HepG2 (cell line): ENCODE data around the gene FNDC3A. TPM values are rescaled to one million over a fixed set of nuclear protein-coding genes. Genes with fewer than 3 reads are reported as not detected.

Source experiments
- ATAC-seq: fragments of 200-7000 bp; cut with Tn5 transposase; 3 replicates; pipeline ENCODE4 v1.9.1; 2020; ENCODE audit warnings: mild to moderate bottlenecking, moderate library complexity
- BruUV-seq: library from RNA; stranded (reverse); fragments of 400-500 nt; replicated peaks from 2 replicates; lab custom pipeline; 2021; lab: Mats Ljungman, UMichigan
- CTCF ChIA-PET: fragments of 300-600 bp; formaldehyde crosslinking; extraction: SDS; loops from one replicate; lab custom pipeline; 2021; ENCODE audit warnings: low total read pairs, inconsistent platforms, low intra/inter-chr PET ratio; lab: Yijun Ruan, JAX
- POLR2A ChIA-PET: fragments of 350-600 bp; sonication (Branson Sonifier 250); formaldehyde crosslinking; loops from one replicate; lab custom pipeline; 2020; ENCODE audit warnings: antibody characterized with exemption, inconsistent platforms; lab: Yijun Ruan, JAX
- DNase-seq: peaks from one replicate; pipeline ENCODE4 v3.0.0-alpha.2; 2015; ENCODE audit warnings: low spot score
- FAIRE-seq: peaks from 3 replicates; lab custom pipeline; 2011; peaks lifted over from hg19 to GRCh38; lab: Jason Lieb, UNC
- H2AFZ ChIP-seq: one replicate; pipeline ENCODE4 v1.6.1; 2011; ENCODE audit warnings: low read length, inconsistent platforms
- H3K27ac ChIP-seq: fragments of 300-600 bp; 3 replicates; pipeline ENCODE4 v1.8.0; 2011; ENCODE audit warnings: mixed run types, mild to moderate bottlenecking, mixed read lengths, low read length, inconsistent platforms; ENCODE audit not compliant: insufficient read depth; ENCODE audit errors: extremely low read length
- H3K27me3 ChIP-seq, 2 experiments: fragments of 200-600 bp in 1 of 2; 2 replicates in 1 of 2; 3 replicates in 1 of 2; pipeline versions ENCODE4 v1.6.0 to v1.8.0; 2011; ENCODE audit warnings: low read length in 2 of 2, mild to moderate bottlenecking in 2 of 2, moderate library complexity in 2 of 2, inconsistent platforms in 1 of 2; ENCODE audit not compliant: insufficient read depth in 2 of 2, control insufficient read depth in 1 of 2
- H3K36me3 ChIP-seq, 2 experiments: fragments of 200-600 bp in 1 of 2; replicated peaks in 1 of 2; 2 replicates in 1 of 2; 3 replicates in 1 of 2; pipeline versions ENCODE4 v1.5.1 to v1.8.0; 2011; ENCODE audit warnings: low read length in 2 of 2, inconsistent platforms in 1 of 2; ENCODE audit not compliant: insufficient read depth in 2 of 2, control insufficient read depth in 1 of 2
- H3K4me1 ChIP-seq: 2 replicates; pipeline ENCODE4 v1.5.1; 2012; ENCODE audit warnings: low read length, inconsistent platforms; ENCODE audit not compliant: insufficient read depth
- H3K4me2 ChIP-seq: 2 replicates; pipeline ENCODE4 v1.6.0; 2011; ENCODE audit warnings: low read depth, low read length, inconsistent platforms
- H3K4me3 ChIP-seq, 3 experiments: fragments of 200-600 bp in 1 of 3; sonication (generic), shearing (Covaris generic) in 1 of 3; replicated peaks in 1 of 3; 2 replicates each; pipeline ENCODE4 v1.5.1; 2011 to 2016; ENCODE audit warnings: low read length in 3 of 3, inconsistent platforms in 2 of 3, low read depth in 2 of 3, mild to moderate bottlenecking in 2 of 3, control low read depth in 1 of 3, mixed read lengths in 1 of 3; ENCODE audit not compliant: insufficient read depth in 1 of 3
- H3K79me2 ChIP-seq: one replicate; pipeline ENCODE4 v1.6.1; 2011; ENCODE audit warnings: low read length, inconsistent platforms; ENCODE audit not compliant: insufficient read depth
- H3K9ac ChIP-seq: 2 replicates; pipeline ENCODE4 v1.6.0; 2011; ENCODE audit warnings: mild to moderate bottlenecking, low read depth, low read length, inconsistent platforms; ENCODE audit not compliant: insufficient read depth
- H3K9me3 ChIP-seq: 2 replicates; pipeline ENCODE4 v1.5.1; 2012; ENCODE audit warnings: mild to moderate bottlenecking, low read length
- H4K20me1 ChIP-seq: 2 replicates; pipeline ENCODE4 v1.6.0; 2011; ENCODE audit warnings: inconsistent platforms, mild to moderate bottlenecking, low read length, moderate library complexity; ENCODE audit not compliant: insufficient read depth
- ELF1 ChIP-seq: sonication (generic); formaldehyde crosslinking; IDR thresholded peaks from 2 replicates; pipeline ENCODE4 v1.4.0; 2020; ENCODE audit warnings: missing genetic modification reagents
- GABPB1 ChIP-seq: IDR thresholded peaks from 2 replicates; pipeline ENCODE4 v1.6.1; 2016; ENCODE audit warnings: mild to moderate bottlenecking, missing genetic modification reagents, moderate library complexity, missing compliant biosample characterization
- ISL2 ChIP-seq: sonication (generic); formaldehyde crosslinking; IDR thresholded peaks from 2 replicates; pipeline ENCODE4 v1.5.0; 2020; ENCODE audit warnings: missing genetic modification reagents
- KLF16 ChIP-seq, 2 experiments: sonication (generic) in 1 of 2; formaldehyde crosslinking in 1 of 2; IDR thresholded peaks; 2 replicates each; pipeline versions ENCODE4 v1.6.1 to v1.8.0; 2016 to 2023; ENCODE audit warnings: missing genetic modification reagents in 2 of 2, missing compliant biosample characterization in 1 of 2
- LCORL ChIP-seq, 2 experiments: fragments of 450-650 bp in 1 of 2; sonication (generic) in 1 of 2; formaldehyde crosslinking in 1 of 2; IDR thresholded peaks; 2 replicates each; pipeline versions ENCODE4 v1.5.0 to v1.6.1; 2017 to 2020; ENCODE audit warnings: antibody characterized with exemption in 1 of 2, missing genetic modification reagents in 1 of 2
- MTF2 ChIP-seq: sonication (generic); formaldehyde crosslinking; IDR thresholded peaks from 2 replicates; pipeline ENCODE4 v1.5.0; 2020; ENCODE audit warnings: missing genetic modification reagents, borderline replicate concordance
- NFE2L2 ChIP-seq: fragments of 150-350 bp; IDR thresholded peaks from 2 replicates; pipeline ENCODE4 v1.6.1; 2014; ENCODE audit warnings: low read length
- NFYB ChIP-seq: sonication (generic); formaldehyde crosslinking; IDR thresholded peaks from 2 replicates; pipeline ENCODE4 v1.4.0; 2020; ENCODE audit warnings: missing genetic modification reagents
- POGZ ChIP-seq: sonication (generic); formaldehyde crosslinking; IDR thresholded peaks from 2 replicates; pipeline ENCODE4 v1.4.0; 2020; ENCODE audit warnings: mild to moderate bottlenecking, missing genetic modification reagents
- RAD51 ChIP-seq: fragments of 450-650 bp; IDR thresholded peaks from 2 replicates; pipeline ENCODE4 v1.6.1; 2016; ENCODE audit warnings: borderline replicate concordance
- RBM22 ChIP-seq: fragments of 200-400 bp; formaldehyde crosslinking; optimal IDR thresholded peaks from 2 replicates; pipeline ENCODE3; 2017; ENCODE audit warnings: mild to moderate bottlenecking, low read length, moderate library complexity
- XBP1 ChIP-seq: sonication (generic); formaldehyde crosslinking; IDR thresholded peaks from 2 replicates; pipeline ENCODE4 v1.5.0; 2020; ENCODE audit warnings: missing genetic modification reagents
- YEATS4 ChIP-seq: sonication (generic); formaldehyde crosslinking; IDR thresholded peaks from 2 replicates; pipeline ENCODE4 v1.4.0; 2020; ENCODE audit warnings: missing genetic modification reagents, borderline replicate concordance
- ZIK1 ChIP-seq: sonication (generic); formaldehyde crosslinking; IDR thresholded peaks from 2 replicates; pipeline ENCODE4 v1.5.0; 2020; ENCODE audit warnings: mild to moderate bottlenecking, low read depth, missing genetic modification reagents, borderline replicate concordance
- ZNF33B ChIP-seq: sonication (generic); formaldehyde crosslinking; IDR thresholded peaks from 2 replicates; pipeline ENCODE4 v1.5.1; 2020; ENCODE audit warnings: mild to moderate bottlenecking, missing genetic modification reagents
- ZNF570 ChIP-seq: sonication (generic); formaldehyde crosslinking; IDR thresholded peaks from 2 replicates; pipeline ENCODE4 v1.4.0; 2020; ENCODE audit warnings: mild to moderate bottlenecking, missing genetic modification reagents, borderline replicate concordance
- ZNF614 ChIP-seq: IDR thresholded peaks from 2 replicates; pipeline ENCODE4 v1.6.1; 2018; ENCODE audit warnings: missing biosample characterization, missing genetic modification reagents, inconsistent platforms, borderline replicate concordance
- WGBS: methylation state at CpG from one replicate; pipeline ENCODE4 v1.1.6; 2017; ENCODE audit warnings: low lambda C conversion rate; 5-methylcytosine and 5-hydroxymethylcytosine counted together
- in situ Hi-C: cut with HindIII; loops from 2 replicates; pipeline ENCODE4 v1.10.0; 2017; ENCODE audit warnings: low pct_unique_long_range_greater_than_20kb; ENCODE audit not compliant: extremely low pct_ligation_motif_present
- intact Hi-C: fragments of 100-400 bp; cut with micrococcal nuclease; formaldehyde crosslinking; loops from one replicate; pipeline ENCODE4 v1.10.0; 2022; ENCODE audit not compliant: unreplicated experiment
- polyA plus RNA-seq, 8 experiments: library from polyadenylated mRNA; depleted of rRNA in 3 of 8; stranded (reverse) in 7 of 8; unstranded in 1 of 8; fragments of >200 nt; fragmentation: Illumina TruSeq in 4 of 8; extraction: Trizol in 4 of 8; gene quantifications; 2 replicates each; pipeline versions ENCODE4 v1.2.1 to v1.2.3, GENCODE V29; 2011 to 2016; ENCODE audit warnings: low read depth in 4 of 8, missing spikeins in 1 of 8, mixed read lengths in 1 of 8; ENCODE audit not compliant: insufficient read depth in 1 of 8
- total RNA-seq, 5 experiments: library from RNA; depleted of rRNA; stranded (reverse); fragments of >200 nt; fragmentation: Illumina TruSeq; extraction: Trizol; gene quantifications; 2 replicates each; pipeline ENCODE4 v1.2.3, GENCODE V29; 2016; ENCODE audit warnings: low read depth in 1 of 5
- TF ChIP-seq, protein P1 (sequence below): IDR thresholded peaks from 2 replicates; pipeline ENCODE4 v1.6.1; 2016; ENCODE audit warnings: mild to moderate bottlenecking
- TF ChIP-seq, protein P2 (sequence below), 2 experiments: sonication (generic) in 1 of 2; formaldehyde crosslinking in 1 of 2; IDR thresholded peaks; 2 replicates each; pipeline versions ENCODE4 v1.4.0 to v1.6.1; 2018 to 2020; ENCODE audit warnings: missing genetic modification reagents in 2 of 2, borderline replicate concordance in 1 of 2, low read depth in 1 of 2, mild to moderate bottlenecking in 1 of 2, missing biosample characterization in 1 of 2

Gene FNDC3A
- total and polyA plus RNA-seq, 2 of the 13 experiments (the other 11 are each of a cell fraction or from before 2014, with no cell fraction given) = 36.7 to 39.3 TPM

GRCh38 chr13:49110122-49110912 is 134.6 kb downstream of the FNDC3A start:
- no peaks in the 10 kb centered on the region; a peak in 1 of 5 replicates for H3K27me3 ChIP-seq
- peak overlapping the region; percentile 83 for H3K9ac ChIP-seq
- H2AFZ ChIP-seq = peak overlapping the region; percentile 97
- TSS peak; percentile 90 for BruUV-seq
- FAIRE-seq (peak; percentile 73), ATAC-seq (peak; percentile 75), DNase-seq (peak; percentile 92)
- peaks cover 0 to 4% of the 10 kb centered on the region in 2 experiments; a peak in 2 of 5 replicates for H3K36me3 ChIP-seq
- WGBS = 6% methylated on average over 16 of the region's 16 CpGs
- in situ Hi-C loops (no loop called here), intact Hi-C loops (loop anchor here (10.0 kb wide), 1 partner anchor 136 kb away; the partner anchor contains the start of gene FNDC3A)
- H3K79me2 ChIP-seq = peaks cover 34% of the 10 kb centered on the region
- H3K4me2 ChIP-seq = peak overlapping the region; percentile 72
- H3K9me3 ChIP-seq = no peaks in the 10 kb centered on the region
- peak overlapping the region; percentile 86 for H3K27ac ChIP-seq
- H3K4me1 ChIP-seq = peaks cover 38% of the 10 kb centered on the region
- ChIA-PET POLR2A (interaction anchor here (1.0 to 1.5 kb wide), 3 partner anchors 9 to 104 kb away, joined by 3 to 5 read pairs (median 3); no protein-coding TSS in a partner anchor), CTCF (no interaction called here)
- H3K4me3 ChIP-seq = peak overlapping the region; percentile 62 to 99 (median 75)
- H4K20me1 ChIP-seq = no peaks in the 10 kb centered on the region
- peak; percentile 61 for TF ChIP-seq YEATS4 (CRISPR knock-in tag)
- peak in 1 of 2 experiments; percentile 40; a peak in 1 of 4 replicates for TF ChIP-seq KLF16 (CRISPR knock-in tag; IDR thresholded peaks at IDR 0.05)
- TF ChIP-seq, protein P1, sequence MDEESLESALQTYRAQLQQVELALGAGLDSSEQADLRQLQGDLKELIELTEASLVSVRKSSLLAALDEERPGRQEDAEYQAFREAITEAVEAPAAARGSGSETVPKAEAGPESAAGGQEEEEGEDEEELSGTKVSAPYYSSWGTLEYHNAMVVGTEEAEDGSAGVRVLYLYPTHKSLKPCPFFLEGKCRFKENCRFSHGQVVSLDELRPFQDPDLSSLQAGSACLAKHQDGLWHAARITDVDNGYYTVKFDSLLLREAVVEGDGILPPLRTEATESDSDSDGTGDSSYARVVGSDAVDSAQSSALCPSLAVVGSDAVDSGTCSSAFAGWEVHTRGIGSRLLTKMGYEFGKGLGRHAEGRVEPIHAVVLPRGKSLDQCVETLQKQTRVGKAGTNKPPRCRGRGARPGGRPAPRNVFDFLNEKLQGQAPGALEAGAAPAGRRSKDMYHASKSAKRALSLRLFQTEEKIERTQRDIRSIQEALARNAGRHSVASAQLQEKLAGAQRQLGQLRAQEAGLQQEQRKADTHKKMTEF (CRISPR knock-in tag) = peak; percentile 61
- peak; percentile 66 for TF ChIP-seq ELF1 (CRISPR knock-in tag)
- TF ChIP-seq ZNF570 (CRISPR knock-in tag) = no peak
- peak; percentile 68; the same call in 1 of the 2 replicates for TF ChIP-seq GABPB1 (CRISPR knock-in tag)
- TF ChIP-seq ISL2 (CRISPR knock-in tag) = peak; percentile 40; the same call in 1 of the 2 replicates
- TF ChIP-seq MTF2 (CRISPR knock-in tag) = no peak
- peak; percentile 100 for TF ChIP-seq RAD51
- TF ChIP-seq NFYB = peak; percentile 58
- no peak for TF ChIP-seq RBM22
- TF ChIP-seq NFE2L2 = no peak
- peak; percentile 87; the same call in 1 of the 2 replicates for TF ChIP-seq XBP1 (CRISPR knock-in tag)
- 0 out of 2 replicates have a peak, but pooled peaks have one; percentile 17 for TF ChIP-seq ZNF614
- no peak for TF ChIP-seq ZIK1 (CRISPR knock-in tag)
- TF ChIP-seq ZNF33B (CRISPR knock-in tag) = no peak
- TF ChIP-seq POGZ (CRISPR knock-in tag) = peak; percentile 90
- TF ChIP-seq, protein P2, sequence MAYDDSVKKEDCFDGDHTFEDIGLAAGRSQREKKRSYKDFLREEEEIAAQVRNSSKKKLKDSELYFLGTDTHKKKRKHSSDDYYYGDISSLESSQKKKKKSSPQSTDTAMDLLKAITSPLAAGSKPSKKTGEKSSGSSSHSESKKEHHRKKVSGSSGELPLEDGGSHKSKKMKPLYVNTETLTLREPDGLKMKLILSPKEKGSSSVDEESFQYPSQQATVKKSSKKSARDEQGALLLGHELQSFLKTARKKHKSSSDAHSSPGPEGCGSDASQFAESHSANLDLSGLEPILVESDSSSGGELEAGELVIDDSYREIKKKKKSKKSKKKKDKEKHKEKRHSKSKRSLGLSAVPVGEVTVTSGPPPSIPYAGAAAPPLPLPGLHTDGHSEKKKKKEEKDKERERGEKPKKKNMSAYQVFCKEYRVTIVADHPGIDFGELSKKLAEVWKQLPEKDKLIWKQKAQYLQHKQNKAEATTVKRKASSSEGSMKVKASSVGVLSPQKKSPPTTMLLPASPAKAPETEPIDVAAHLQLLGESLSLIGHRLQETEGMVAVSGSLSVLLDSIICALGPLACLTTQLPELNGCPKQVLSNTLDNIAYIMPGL (CRISPR knock-in tag; IDR thresholded peaks at IDR 0.05; ENCODE audit: borderline replicate concordance in 1 of 2, low read depth in 1 of 2) = peak; percentile 20 to 29; a peak in 1 of 4 replicates
- TF ChIP-seq LCORL (IDR thresholded peaks at IDR 0.05) = peak; percentile 80
- TF ChIP-seq LCORL (CRISPR knock-in tag; IDR thresholded peaks at IDR 0.05) = no peak
